DND-41 (cell line): ENCODE data around the gene VN1R2.
"Not testable (repeated sequence)": the region's sequence is repeated elsewhere in the genome, so short reads cannot be mapped to it uniquely, and the experiment has no call there.

Experiments
- ATAC-seq: fragments of 200-7000 bp; cut with Tn5 transposase; 3 replicates; pipeline ENCODE4 v1.9.1; 2021; ENCODE audit warnings: low read depth; ENCODE audit not compliant: insufficient read depth
- DNase-seq: peaks from one replicate; pipeline ENCODE4 v3.0.0-alpha.2; 2020
- H2AFZ ChIP-seq: 2 replicates; pipeline ENCODE4 v1.6.0; 2012; ENCODE audit warnings: low read depth, low read length
- H3K27ac ChIP-seq: 2 replicates; pipeline ENCODE4 v1.5.1; 2012; ENCODE audit warnings: low read length, inconsistent platforms
- H3K27me3 ChIP-seq: fragments of 200-600 bp; sonication (generic); 2 replicates; pipeline ENCODE4 v1.6.0; 2012; ENCODE audit warnings: low read length, mild to moderate bottlenecking, inconsistent platforms; ENCODE audit not compliant: insufficient read depth, poor library complexity
- H3K36me3 ChIP-seq: 2 replicates; pipeline ENCODE4 v1.5.1; 2012; ENCODE audit warnings: low read length, inconsistent platforms; ENCODE audit not compliant: insufficient read depth
- H3K4me1 ChIP-seq: 2 replicates; pipeline ENCODE4 v1.5.1; 2012; ENCODE audit warnings: mild to moderate bottlenecking, low read length; ENCODE audit not compliant: insufficient read depth
- H3K4me2 ChIP-seq: 2 replicates; pipeline ENCODE4 v1.6.0; 2012; ENCODE audit warnings: mild to moderate bottlenecking, moderate library complexity, low read length, inconsistent platforms; ENCODE audit not compliant: insufficient read depth
- H3K4me3 ChIP-seq, 2 experiments: fragments of 200-600 bp in 1 of 2; shearing (Covaris generic) in 1 of 2; 2 replicates each; pipeline ENCODE4 v1.5.1; 2012 to 2016; ENCODE audit warnings: inconsistent platforms in 2 of 2, low read length in 2 of 2, mild to moderate bottlenecking in 2 of 2, low read depth in 1 of 2, moderate library complexity in 1 of 2
- H3K79me2 ChIP-seq: 2 replicates; pipeline ENCODE4 v1.6.0; 2012; ENCODE audit warnings: low read length, inconsistent platforms; ENCODE audit not compliant: insufficient read depth
- H3K9ac ChIP-seq: 2 replicates; pipeline ENCODE4 v1.6.0; 2012; ENCODE audit warnings: low read depth, mild to moderate bottlenecking, inconsistent platforms, low read length, moderate library complexity
- H3K9me3 ChIP-seq: 2 replicates; pipeline ENCODE4 v1.5.1; 2012; ENCODE audit warnings: low read length, moderate library complexity, mild to moderate bottlenecking, inconsistent platforms; ENCODE audit not compliant: insufficient read depth, severe bottlenecking
- H4K20me1 ChIP-seq: 2 replicates; pipeline ENCODE4 v1.6.0; 2012; ENCODE audit warnings: low read length; ENCODE audit not compliant: insufficient read depth
- EZH2 ChIP-seq: IDR thresholded peaks from 3 replicates; pipeline ENCODE4 v1.6.1; 2012; ENCODE audit warnings: borderline replicate concordance, low read depth, mild to moderate bottlenecking, moderate library complexity, low read length, inconsistent platforms; ENCODE audit not compliant: severe bottlenecking
- TF ChIP-seq, protein P1 (sequence below): IDR thresholded peaks from 2 replicates; pipeline ENCODE4 v1.5.1; 2012; ENCODE audit warnings: borderline replicate concordance, low read length, moderate library complexity, mild to moderate bottlenecking; ENCODE audit not compliant: poor library complexity, severe bottlenecking; ENCODE audit errors: extremely low read depth

VN1R2 gene

DNA sequence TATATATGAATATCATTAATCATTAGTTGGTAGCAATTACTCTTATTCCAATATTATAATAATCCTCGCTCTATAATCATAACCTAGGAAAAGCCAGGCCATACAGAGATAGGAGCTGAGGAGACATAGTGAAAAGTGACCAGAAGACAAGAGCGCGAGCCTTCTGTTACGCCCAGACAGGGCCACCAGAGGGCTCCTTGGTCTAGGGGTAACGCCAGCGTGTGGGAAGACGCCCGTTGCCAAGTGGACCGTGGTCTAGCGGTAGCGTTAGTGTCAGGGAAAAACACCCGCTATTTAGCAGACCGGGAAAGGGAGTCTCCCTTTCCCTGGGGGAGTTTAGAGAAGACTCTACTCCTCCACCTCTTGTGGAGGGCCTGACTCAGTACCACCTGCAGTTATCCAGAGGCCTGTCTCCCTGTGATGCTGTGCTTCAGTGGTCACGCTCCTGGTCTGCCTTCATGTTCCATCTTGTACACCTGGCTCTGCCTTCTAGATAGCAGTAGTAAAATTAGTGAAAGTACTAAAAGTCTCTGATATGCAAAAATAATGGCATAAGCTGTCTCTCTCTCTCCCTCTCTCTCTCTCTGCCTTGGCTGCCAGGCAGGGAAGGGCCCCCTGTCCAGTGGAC lies at the start of gene VN1R2:
Gene VN1R2 (plus strand): TSS at position 578 of the 628 bp plus-strand sequence. CDS start 84 bp downstream, outside the sequence.
- H3K4me2 ChIP-seq, H3K9ac ChIP-seq, H4K20me1 ChIP-seq, DNase-seq, H3K36me3 ChIP-seq, H2AFZ ChIP-seq, H3K27ac ChIP-seq, H3K27me3 ChIP-seq, H3K9me3 ChIP-seq, H3K4me3 ChIP-seq, ATAC-seq: not testable (repeated sequence)
- H3K79me2 ChIP-seq: peaks cover 15% of the 10 kb centered on the region
- H3K4me1 ChIP-seq: peaks cover 19% of the 10 kb centered on the region; the same call in 1 of the 2 replicates
- TF ChIP-seq, protein P1, sequence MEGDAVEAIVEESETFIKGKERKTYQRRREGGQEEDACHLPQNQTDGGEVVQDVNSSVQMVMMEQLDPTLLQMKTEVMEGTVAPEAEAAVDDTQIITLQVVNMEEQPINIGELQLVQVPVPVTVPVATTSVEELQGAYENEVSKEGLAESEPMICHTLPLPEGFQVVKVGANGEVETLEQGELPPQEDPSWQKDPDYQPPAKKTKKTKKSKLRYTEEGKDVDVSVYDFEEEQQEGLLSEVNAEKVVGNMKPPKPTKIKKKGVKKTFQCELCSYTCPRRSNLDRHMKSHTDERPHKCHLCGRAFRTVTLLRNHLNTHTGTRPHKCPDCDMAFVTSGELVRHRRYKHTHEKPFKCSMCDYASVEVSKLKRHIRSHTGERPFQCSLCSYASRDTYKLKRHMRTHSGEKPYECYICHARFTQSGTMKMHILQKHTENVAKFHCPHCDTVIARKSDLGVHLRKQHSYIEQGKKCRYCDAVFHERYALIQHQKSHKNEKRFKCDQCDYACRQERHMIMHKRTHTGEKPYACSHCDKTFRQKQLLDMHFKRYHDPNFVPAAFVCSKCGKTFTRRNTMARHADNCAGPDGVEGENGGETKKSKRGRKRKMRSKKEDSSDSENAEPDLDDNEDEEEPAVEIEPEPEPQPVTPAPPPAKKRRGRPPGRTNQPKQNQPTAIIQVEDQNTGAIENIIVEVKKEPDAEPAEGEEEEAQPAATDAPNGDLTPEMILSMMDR: peak; percentile 31

GRCh38 chr19:53211554-53211953 lies 46.5 kb upstream of the VN1R2 start:
- not testable (repeated sequence) for H3K4me3 ChIP-seq, H3K27ac ChIP-seq, H3K9ac ChIP-seq, DNase-seq, H4K20me1 ChIP-seq, H2AFZ ChIP-seq, H3K4me1 ChIP-seq, H3K4me2 ChIP-seq, H3K79me2 ChIP-seq, ATAC-seq, H3K27me3 ChIP-seq
- H3K36me3 ChIP-seq: peaks cover 29% of the 10 kb centered on the region
- H3K9me3 ChIP-seq: peaks cover 62% of the 10 kb centered on the region

DNA sequence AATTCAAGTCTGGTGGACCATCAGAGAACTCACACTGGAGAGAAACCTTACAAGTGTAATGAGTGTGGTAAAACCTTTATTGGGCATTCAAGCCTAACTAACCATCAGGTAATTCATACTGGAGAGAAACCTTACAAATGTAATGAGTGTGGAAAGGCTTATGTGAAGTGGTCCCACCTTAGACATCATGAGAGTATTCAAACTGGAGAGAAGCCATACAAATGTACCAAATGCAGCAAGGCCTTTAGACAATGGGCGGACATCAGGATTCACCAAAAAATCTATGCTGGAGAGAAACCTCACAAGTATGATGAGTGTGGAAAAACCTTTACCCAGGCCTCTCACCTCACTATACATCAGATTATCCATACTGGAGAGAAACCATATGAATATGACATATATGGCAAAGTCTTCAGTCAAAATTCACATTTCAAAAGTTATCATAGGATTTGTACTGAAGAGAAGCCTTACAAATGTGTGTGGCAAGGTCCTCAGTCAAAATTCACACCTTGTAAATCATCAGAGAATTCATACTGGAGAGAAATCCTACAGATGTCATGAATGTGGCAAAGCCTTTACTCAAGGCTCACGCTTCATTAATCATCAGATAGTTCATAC lies 45.3 kb upstream of the VN1R2 start:
- peaks cover 68% of the 10 kb centered on the region for H3K9me3 ChIP-seq
- TF ChIP-seq, protein P1: no peak
- no peak for TF ChIP-seq EZH2
- DNase-seq (no peak), ATAC-seq (no peak)
- H2AFZ ChIP-seq: no peak overlapping the region
- H3K79me2 ChIP-seq: no peaks in the 10 kb centered on the region
- no peaks in the 10 kb centered on the region for H4K20me1 ChIP-seq
- H3K4me3 ChIP-seq: no peak overlapping the region
- H3K4me2 ChIP-seq: no peak overlapping the region
- no peak overlapping the region for H3K27ac ChIP-seq
- peaks cover 29% of the 10 kb centered on the region for H3K36me3 ChIP-seq
- no peaks in the 10 kb centered on the region for H3K27me3 ChIP-seq
- no peaks in the 10 kb centered on the region for H3K4me1 ChIP-seq
- no peak overlapping the region for H3K9ac ChIP-seq

- not testable (repeated sequence) for H4K20me1 ChIP-seq, DNase-seq, H3K9ac ChIP-seq, H3K27ac ChIP-seq, H3K27me3 ChIP-seq, H3K9me3 ChIP-seq, H3K79me2 ChIP-seq, ATAC-seq, H3K4me1 ChIP-seq, H2AFZ ChIP-seq, H3K36me3 ChIP-seq, H3K4me3 ChIP-seq, H3K4me2 ChIP-seq
These were observed 35.4 kb upstream of the VN1R2 start for GRCh38 chr19:53222716-53223115.
